GM12865 (cell line): ENCODE measurements around the gene SHF.

ENCODE experiments used
- DNase-seq: peaks from one replicate; pipeline ENCODE4 v3.0.0; 2010; ENCODE audit warnings: low read depth
- H3K4me3 ChIP-seq: 2 replicates; pipeline ENCODE4 v1.5.1; 2011; ENCODE audit warnings: mild to moderate bottlenecking, low read depth, low read length, control low read depth
- CTCF ChIP-seq: IDR thresholded peaks from 2 replicates; pipeline ENCODE4 v1.5.1; 2011; ENCODE audit warnings: low read length, control low read depth, low read depth, inconsistent platforms; ENCODE audit not compliant: insufficient read depth; ENCODE audit errors: missing control alignments

The SHF gene

DNA sequence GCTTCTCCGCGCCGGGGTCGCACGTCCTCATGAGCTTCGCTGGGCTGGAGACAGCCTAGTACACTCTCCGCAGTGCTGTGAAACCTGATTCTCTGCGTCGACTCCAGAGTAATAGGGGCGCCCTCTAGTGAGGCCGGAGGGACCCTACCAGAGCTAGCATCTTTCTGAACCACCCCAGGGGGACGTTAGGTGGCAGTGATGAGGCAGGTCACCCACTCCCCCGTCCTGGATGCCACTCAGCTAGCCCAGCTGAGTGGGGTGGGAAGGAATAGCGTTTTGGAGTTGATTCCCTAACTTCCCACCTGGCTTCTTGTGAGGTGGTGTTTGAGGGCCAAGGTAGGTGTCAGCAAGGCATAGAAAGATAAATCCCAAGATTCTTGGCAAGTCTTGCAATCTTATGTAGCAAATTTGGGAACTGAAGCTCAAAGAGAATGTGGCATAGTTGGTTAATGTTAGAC lies 69.6 kb downstream of the SHF start:
- DNase-seq: peak; percentile 86
- TF ChIP-seq CTCF: peak; percentile 100
- no peak overlapping the region for H3K4me3 ChIP-seq

- no peak for TF ChIP-seq CTCF
- H3K4me3 ChIP-seq: no peak overlapping the region; the same call in 1 of the 2 replicates
- DNase-seq: no peak
Observed at GRCh38 chr15:45117308-45118130, 70.2 kb downstream of the SHF start.
